HG02885 (cell line): ENCODE measurements around the gene TIGD4.

Source experiments
- ATAC-seq: cut with Tn5 transposase; IDR thresholded peaks from one replicate; pipeline ENCODE4 v1.9.1; 2021; ENCODE audit warnings: mild to moderate bottlenecking; ENCODE audit not compliant: unreplicated experiment, poor library complexity

The TIGD4 gene

DNA sequence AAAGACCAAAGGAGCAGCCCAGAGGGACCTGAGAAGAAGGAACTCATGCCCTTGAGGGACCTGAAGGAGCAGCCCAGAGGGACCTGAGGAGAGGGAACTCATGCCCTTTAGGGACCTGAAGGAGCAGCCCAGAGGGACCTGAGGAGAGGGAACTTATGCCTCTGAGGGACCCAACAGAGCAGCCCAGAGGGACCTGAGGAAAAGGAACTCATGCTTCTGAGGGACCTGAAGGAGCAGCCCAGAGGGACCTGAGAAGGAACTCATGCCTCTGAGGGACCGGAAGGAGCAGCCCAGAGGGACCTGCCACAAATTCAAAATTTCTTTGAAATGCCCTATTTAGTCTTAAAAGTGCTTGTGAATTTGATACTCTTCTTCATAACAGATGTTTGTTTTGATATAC, 51.2 kb downstream of the TIGD4 start:
- ATAC-seq = no peak

- no peak for ATAC-seq
Measured at GRCh38 chr4:152727784-152728183, 51.7 kb downstream of the TIGD4 start.

GRCh38 chr4:152724494-152724893, 55.0 kb downstream of the TIGD4 start:
- no peak for ATAC-seq

DNA sequence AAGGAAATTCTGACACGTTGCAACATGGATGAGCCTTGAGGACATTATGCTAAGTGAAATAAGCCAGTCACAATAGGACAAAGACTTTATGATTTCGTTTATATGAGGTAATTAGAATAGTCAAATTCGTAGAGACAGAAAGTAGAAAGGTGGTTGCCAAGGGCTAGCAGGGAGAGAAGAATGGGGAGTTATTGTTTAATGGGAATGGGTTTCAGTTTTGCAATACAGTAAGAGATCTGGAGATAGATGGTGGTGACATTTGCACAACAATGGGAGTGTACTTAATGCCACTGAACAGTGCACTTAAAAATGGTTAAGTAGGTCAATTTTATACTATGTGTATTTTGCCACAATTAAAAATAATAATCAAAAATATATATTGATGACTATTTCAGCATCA, 56.3 kb downstream of the TIGD4 start:
- no peak for ATAC-seq

DNA sequence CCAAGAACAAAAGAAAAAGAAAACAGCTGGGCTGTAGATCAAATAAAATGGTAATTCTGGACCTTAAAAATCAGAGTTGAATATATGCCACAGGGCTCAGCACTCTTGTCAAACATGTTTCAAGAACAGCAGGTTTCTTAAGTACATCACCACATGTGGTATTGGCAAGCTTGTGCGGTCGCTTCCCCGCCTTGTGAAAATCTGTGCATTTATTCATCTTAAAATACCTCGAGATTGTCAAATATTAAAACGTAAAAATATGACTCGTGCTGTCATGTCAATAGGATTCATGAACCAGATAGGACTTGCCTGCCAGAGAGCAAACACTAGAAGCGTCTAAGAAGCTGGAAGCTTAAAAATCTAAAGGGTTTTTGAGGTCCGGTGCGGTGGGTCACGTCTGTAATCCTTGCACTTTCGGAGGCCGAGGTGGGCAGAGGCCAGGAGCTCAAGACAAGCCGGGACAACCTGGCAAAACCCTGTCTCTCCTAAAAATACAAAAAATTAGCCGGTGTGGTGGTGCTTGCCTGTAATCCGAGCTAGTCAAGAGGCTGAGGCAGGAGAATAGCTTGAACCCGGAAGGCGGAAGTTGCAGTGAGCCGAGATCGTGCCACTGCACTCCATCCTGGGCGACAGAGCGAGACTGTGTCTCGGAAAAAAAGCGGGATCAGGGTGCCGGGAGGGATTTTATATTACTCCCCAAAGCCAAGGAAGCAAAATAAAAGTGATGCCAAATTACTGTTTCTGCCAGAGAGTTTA, 59.6 kb downstream of the TIGD4 start:
- ATAC-seq = no peak
